Stomach (tissue), 9 donors: Measurements from ENCODE around the gene TULP1. TPM values are rescaled to one million over a fixed set of nuclear protein-coding genes. Genes with fewer than 3 reads are reported as not detected.

Experiments used
- DNase-seq, 2 donors: peaks; one replicate each; pipeline versions ENCODE4 v3.0.0 to v3.0.0-alpha.2; 2013 to 2019
- H3K27ac ChIP-seq, 5 donors: fragments of 200-600 bp in 4 of 5; sonication (generic) in 4 of 5; one replicate each; pipeline ENCODE4 v1.5.1; 2013 to 2019; ENCODE audit warnings: mild to moderate bottlenecking in 1 of 5, moderate library complexity in 1 of 5
- H3K27me3 ChIP-seq, 3 donors: fragments of 200-600 bp; sonication (generic); one replicate each; pipeline ENCODE4 v1.5.1; 2017 to 2019; ENCODE audit warnings: mixed run types in 1 of 3
- H3K36me3 ChIP-seq, 4 donors: fragments of 200-600 bp; sonication (generic); 1 replicate in 3 of 4; 2 replicates in 1 of 4; pipeline ENCODE4 v1.5.1; 2016 to 2019
- H3K4me1 ChIP-seq, 4 donors: fragments of 200-600 bp; sonication (generic); one replicate each; pipeline ENCODE4 v1.5.1; 2016 to 2019
- H3K4me3 ChIP-seq, 4 donors: fragments of 200-600 bp; sonication (generic) in 3 of 4; one replicate each; pipeline ENCODE4 v1.5.1; 2016 to 2019; ENCODE audit warnings: mild to moderate bottlenecking in 1 of 4
- H3K9me3 ChIP-seq, 4 donors: fragments of 200-600 bp; sonication (generic); one replicate each; pipeline ENCODE4 v1.5.1; 2016 to 2019
- EP300 ChIP-seq: sonication (generic); formaldehyde crosslinking; IDR thresholded peaks from one replicate; pipeline ENCODE4 v1.6.1; 2017; ENCODE audit warnings: antibody characterized with exemption
- POLR2A ChIP-seq, 4 donors: fragments of 450-650 bp; IDR thresholded peaks; one replicate each; pipeline ENCODE4 v1.6.1; 2016; ENCODE audit warnings: antibody characterized with exemption in 4 of 4, control low read depth in 2 of 4, mild to moderate bottlenecking in 1 of 4, moderate library complexity in 1 of 4
- POLR2AphosphoS5 ChIP-seq, 3 donors: sonication (generic); formaldehyde crosslinking; IDR thresholded peaks; one replicate each; pipeline ENCODE4 v1.6.1; 2016; ENCODE audit warnings: antibody characterized with exemption in 3 of 3
- WGBS, 5 donors: extraction: QIAGEN DNeasy Blood & Tissue Kit in 3 of 5; methylation state at CpG; one replicate each; pipeline versions ENCODE4 v1.1.5 to v1.1.7; 2013 to 2018; 5-methylcytosine and 5-hydroxymethylcytosine counted together
- intact Hi-C: fragments of 100-400 bp; cut with DNase I; formaldehyde crosslinking; loops from one replicate; pipeline ENCODE4 v1.15.1; 2023; ENCODE audit warnings: low total_unique reads
- polyA plus RNA-seq, 3 donors: library from polyadenylated mRNA; stranded (reverse); fragments of 200-250 nt; gene quantifications; one replicate each; pipeline ENCODE4 v1.2.3, GENCODE V29; 2013
- total RNA-seq, 5 donors: library from RNA; depleted of rRNA; stranded (reverse); fragments of >200 nt; gene quantifications; one replicate each; pipeline versions ENCODE4 v1.1.0 to v1.2.3, GENCODE V29; 2014 to 2016
- TF ChIP-seq, protein P1 (sequence below), 7 experiments: fragments of 450-650 bp in 4 of 7; fragments of 200-600 bp in 3 of 7; sonication (generic) in 3 of 7; IDR thresholded peaks; one replicate each; pipeline ENCODE4 v1.5.1; 2016 to 2019; ENCODE audit warnings: antibody characterized with exemption in 7 of 7, control low read depth in 2 of 7, mild to moderate bottlenecking in 1 of 7
- donor health status: healthy with polysubstance abuse.
- donor health status: Bipolar disorder and iron deficiency.
- donor health status: healthy.

The TULP1 gene
- total and polyA plus RNA-seq, 8 donors: 0.05 TPM; not detected in 7

DNA sequence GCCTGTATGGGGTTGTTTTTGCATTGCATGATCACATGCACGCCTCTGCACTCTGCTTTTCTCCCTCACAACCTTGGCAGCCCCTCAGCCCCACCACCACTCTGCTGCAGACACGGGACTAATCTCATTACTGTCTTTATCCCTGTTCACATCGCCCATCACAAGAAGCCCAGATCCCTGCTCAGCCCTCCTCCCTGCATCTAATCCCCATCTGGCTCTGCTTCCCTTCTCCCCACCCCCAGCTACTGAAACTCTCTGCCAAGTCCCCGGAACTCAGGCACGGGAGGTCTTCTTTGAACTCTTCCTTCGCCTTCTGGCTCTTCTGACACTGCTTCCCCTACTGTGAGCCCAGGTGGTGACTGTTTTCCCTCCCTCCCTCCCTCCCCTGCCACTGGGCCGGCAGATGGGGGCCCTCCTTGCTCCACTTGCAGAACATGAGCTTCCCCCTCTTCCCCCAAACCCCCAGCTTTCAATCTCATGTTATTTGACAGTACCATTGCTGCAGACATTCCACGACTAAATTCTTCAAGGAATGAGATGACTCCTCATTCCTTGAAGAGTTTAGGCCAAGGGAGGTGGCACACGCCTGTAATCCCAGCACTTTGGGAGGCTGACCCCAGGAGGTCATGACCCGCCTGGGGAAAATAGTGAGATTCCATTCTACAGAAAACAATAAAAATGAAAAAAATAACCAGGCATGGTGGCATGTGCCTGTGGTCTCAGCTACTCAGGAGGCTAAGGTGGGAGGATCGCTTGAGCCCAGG lies 21.9 kb upstream of the TULP1 start:
- intact Hi-C loops: no loop called here
- Histone ChIP-seq H3K9me3 (no peaks in the 10 kb centered on the region), H3K36me3 (no peaks in the 10 kb centered on the region), H3K27me3 (peaks cover 0 to 15% (median 0%) of the 10 kb centered on the region in 3 donors), H3K4me3 (no peak overlapping the region), H3K4me1 (peaks cover 0 to 8% (median 0%) of the 10 kb centered on the region in 4 donors), H3K27ac (no peak overlapping the region)
- 35 to 50% (median 40%) methylated on average over 11 of the region's 11 CpGs for WGBS, 5 donors
- DNase-seq: peak in 1 of 2 donors; percentile 74
- no peak for TF ChIP-seq POLR2AphosphoS5 (IDR thresholded peaks at IDR 0.05)
- no peak for TF ChIP-seq POLR2A (IDR thresholded peaks at IDR 0.05)
- TF ChIP-seq, protein P1, sequence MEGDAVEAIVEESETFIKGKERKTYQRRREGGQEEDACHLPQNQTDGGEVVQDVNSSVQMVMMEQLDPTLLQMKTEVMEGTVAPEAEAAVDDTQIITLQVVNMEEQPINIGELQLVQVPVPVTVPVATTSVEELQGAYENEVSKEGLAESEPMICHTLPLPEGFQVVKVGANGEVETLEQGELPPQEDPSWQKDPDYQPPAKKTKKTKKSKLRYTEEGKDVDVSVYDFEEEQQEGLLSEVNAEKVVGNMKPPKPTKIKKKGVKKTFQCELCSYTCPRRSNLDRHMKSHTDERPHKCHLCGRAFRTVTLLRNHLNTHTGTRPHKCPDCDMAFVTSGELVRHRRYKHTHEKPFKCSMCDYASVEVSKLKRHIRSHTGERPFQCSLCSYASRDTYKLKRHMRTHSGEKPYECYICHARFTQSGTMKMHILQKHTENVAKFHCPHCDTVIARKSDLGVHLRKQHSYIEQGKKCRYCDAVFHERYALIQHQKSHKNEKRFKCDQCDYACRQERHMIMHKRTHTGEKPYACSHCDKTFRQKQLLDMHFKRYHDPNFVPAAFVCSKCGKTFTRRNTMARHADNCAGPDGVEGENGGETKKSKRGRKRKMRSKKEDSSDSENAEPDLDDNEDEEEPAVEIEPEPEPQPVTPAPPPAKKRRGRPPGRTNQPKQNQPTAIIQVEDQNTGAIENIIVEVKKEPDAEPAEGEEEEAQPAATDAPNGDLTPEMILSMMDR (IDR thresholded peaks at IDR 0.05): no peak
- no peak for TF ChIP-seq EP300

DNA sequence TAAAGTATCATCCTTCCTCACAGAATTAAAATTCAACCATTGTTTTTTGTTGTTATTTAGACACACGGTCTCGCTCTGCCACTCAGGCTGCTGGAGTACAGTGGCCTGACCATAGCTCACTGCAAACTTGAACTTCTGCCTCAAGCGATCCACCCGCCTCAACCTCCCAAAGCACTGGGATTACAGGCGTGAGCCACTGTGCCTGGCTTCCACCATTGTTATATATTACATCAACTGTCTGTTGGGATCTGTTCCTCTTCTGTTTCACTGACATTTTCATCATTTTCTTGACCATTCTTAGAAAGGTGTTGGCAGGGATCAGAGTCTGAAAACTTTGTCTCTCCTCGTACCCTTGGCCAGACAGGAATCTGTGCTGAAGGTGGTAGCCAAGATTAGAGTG lies 21.3 kb upstream of the TULP1 start:
- 66 to 76% (median 74%) methylated on average over 6 of the region's 6 CpGs for WGBS, 5 donors
- Histone ChIP-seq H3K27me3 (peaks cover 0 to 15% (median 0%) of the 10 kb centered on the region in 3 donors), H3K4me1 (peaks cover 0 to 8% (median 0%) of the 10 kb centered on the region in 4 donors), H3K27ac (no peak overlapping the region), H3K4me3 (no peak overlapping the region), H3K36me3 (no peaks in the 10 kb centered on the region), H3K9me3 (no peaks in the 10 kb centered on the region)
- TF ChIP-seq, protein P1 (IDR thresholded peaks at IDR 0.05): no peak
- TF ChIP-seq EP300 (no peak), POLR2A (IDR thresholded peaks at IDR 0.05) (no peak), POLR2AphosphoS5 (IDR thresholded peaks at IDR 0.05) (no peak)
- DNase-seq: no peak
- intact Hi-C loops: no loop called here

DNA sequence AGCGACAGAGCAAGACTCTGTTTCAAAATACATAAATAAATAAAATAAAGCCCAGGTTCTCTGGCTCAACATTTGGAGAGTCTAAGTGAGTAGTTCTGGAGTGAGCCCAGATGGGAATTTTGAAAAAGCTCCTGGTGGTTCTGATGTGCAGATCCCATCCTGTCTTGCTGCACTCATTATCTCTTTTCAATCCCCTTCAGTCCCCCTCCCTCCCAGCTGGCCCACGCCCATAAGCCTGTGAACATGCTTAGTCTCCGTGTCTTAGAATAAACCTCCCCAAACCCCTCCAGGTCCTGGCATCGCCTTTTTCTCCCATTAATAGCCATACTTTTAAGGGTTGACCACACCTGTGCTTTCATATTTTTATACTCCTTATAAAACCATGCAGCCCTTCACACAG lies 19.4 kb upstream of the TULP1 start:
- Histone ChIP-seq H3K4me1 (peaks cover 0 to 8% (median 0%) of the 10 kb centered on the region in 4 donors), H3K36me3 (no peaks in the 10 kb centered on the region), H3K27me3 (peaks cover 0 to 15% (median 0%) of the 10 kb centered on the region in 3 donors), H3K4me3 (no peak overlapping the region), H3K27ac (no peak overlapping the region), H3K9me3 (no peaks in the 10 kb centered on the region)
- 67 to 88% (median 86%) methylated on average over 4 of the region's 4 CpGs for WGBS, 5 donors
- intact Hi-C loops: no loop called here
- TF ChIP-seq EP300: no peak
- TF ChIP-seq POLR2AphosphoS5 (IDR thresholded peaks at IDR 0.05): no peak
- TF ChIP-seq, protein P1 (IDR thresholded peaks at IDR 0.05): no peak
- no peak for TF ChIP-seq POLR2A (IDR thresholded peaks at IDR 0.05)
- DNase-seq: no peak

DNA sequence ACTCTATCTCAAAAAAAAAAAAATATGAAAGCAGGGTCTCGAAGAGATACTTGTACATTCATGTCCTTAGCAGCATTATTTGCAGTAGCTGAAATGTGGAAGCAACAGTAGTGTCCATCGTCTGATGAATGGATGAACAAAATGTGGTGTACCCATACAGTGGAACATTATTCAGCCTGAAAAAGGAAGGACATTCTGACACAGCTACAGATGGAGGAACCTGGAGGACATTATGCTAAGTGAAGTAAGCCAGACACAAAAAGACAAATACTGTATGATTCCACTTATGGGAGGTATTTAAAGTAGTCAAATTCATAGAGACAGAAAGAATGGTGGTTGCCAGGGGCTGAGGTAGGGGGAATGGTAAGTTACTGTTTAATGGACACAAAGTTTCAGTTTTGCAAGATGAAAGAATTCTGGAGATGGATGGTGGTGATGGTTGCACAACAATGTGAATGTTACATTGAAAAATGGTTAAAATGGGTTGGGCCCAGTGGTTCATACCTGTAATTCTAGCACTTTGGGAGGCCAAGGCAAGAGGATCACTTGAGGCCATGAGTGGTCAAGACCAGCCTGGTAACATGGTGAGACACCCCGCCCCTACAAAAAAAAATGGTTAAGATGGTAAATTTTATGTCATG lies 11.8 kb upstream of the TULP1 start:
- no peak for DNase-seq
- no peaks in the 10 kb centered on the region for H3K36me3 ChIP-seq
- H3K9me3 ChIP-seq: no peaks in the 10 kb centered on the region
- TF ChIP-seq POLR2AphosphoS5 (IDR thresholded peaks at IDR 0.05) (no peak), EP300 (no peak), POLR2A (IDR thresholded peaks at IDR 0.05) (no peak)
- TF ChIP-seq, protein P1 (IDR thresholded peaks at IDR 0.05): no peak
- H3K27me3 ChIP-seq: no peaks in the 10 kb centered on the region
- H3K4me1 ChIP-seq: peaks cover 0 to 13% (median 6%) of the 10 kb centered on the region in 4 donors
- H3K4me3 ChIP-seq: no peak overlapping the region
- WGBS, 5 donors: 87 to 93% (median 89%) methylated on average over 3 of the region's 3 CpGs
- no peak overlapping the region for H3K27ac ChIP-seq
- intact Hi-C loops: loop anchor here (10.0 kb wide), 1 partner anchor 50 kb away; no protein-coding TSS in a partner anchor
